GM23338 (cell line): Measurements from ENCODE around the gene ZBTB25. TPM values are rescaled to one million over a fixed set of nuclear protein-coding genes. Genes with fewer than 3 reads are reported as not detected.

ENCODE experiments used
- ATAC-seq: fragments of 200-7000 bp; cut with Tn5 transposase; 3 replicates; pipeline ENCODE4 v1.9.1; 2020
- DNase-seq: peaks from one replicate; pipeline ENCODE4 v3.0.0-alpha.2; 2015; ENCODE audit warnings: low spot score
- H2AFZ ChIP-seq: fragments of 200-600 bp; sonication (generic); 2 replicates; pipeline ENCODE4 v1.8.0; 2016; ENCODE audit warnings: antibody characterized with exemption, mild to moderate bottlenecking, moderate library complexity
- H3F3A ChIP-seq: fragments of 200-600 bp; sonication (generic); replicated peaks from 2 replicates; pipeline ENCODE4 v1.8.0; 2017; ENCODE audit warnings: antibody characterized with exemption, mixed run types, low read depth
- H3K27ac ChIP-seq: fragments of 200-600 bp; sonication (generic); 2 replicates; pipeline ENCODE4 v1.6.1; 2016; ENCODE audit warnings: low read depth
- H3K27me3 ChIP-seq: fragments of 200-600 bp; sonication (generic); 2 replicates; pipeline ENCODE4 v1.8.0; 2016; ENCODE audit warnings: mild to moderate bottlenecking, mixed run types, moderate library complexity; ENCODE audit not compliant: insufficient read depth
- H3K36me3 ChIP-seq: fragments of 200-600 bp; sonication (generic); 2 replicates; pipeline ENCODE4 v1.8.0; 2016; ENCODE audit warnings: mild to moderate bottlenecking; ENCODE audit not compliant: insufficient read depth
- H3K4me1 ChIP-seq: fragments of 200-600 bp; sonication (generic); 2 replicates; pipeline ENCODE4 v1.8.0; 2016; ENCODE audit warnings: mild to moderate bottlenecking, moderate library complexity; ENCODE audit not compliant: insufficient read depth
- H3K4me2 ChIP-seq: fragments of 200-600 bp; sonication (generic); 2 replicates; pipeline ENCODE4 v1.7.1; 2017; ENCODE audit warnings: mixed run types
- H3K4me3 ChIP-seq: fragments of 200-600 bp; sonication (generic); 2 replicates; pipeline ENCODE4 v1.6.1; 2016; ENCODE audit warnings: mixed run types
- H3K79me2 ChIP-seq: fragments of 200-600 bp; sonication (generic); replicated peaks from 2 replicates; pipeline ENCODE4 v1.8.0; 2017; ENCODE audit warnings: mild to moderate bottlenecking; ENCODE audit not compliant: insufficient read depth
- H3K9me2 ChIP-seq: fragments of 200-600 bp; sonication (generic); 2 replicates; pipeline ENCODE4 v1.8.0; 2017; ENCODE audit not compliant: insufficient read depth
- H4K20me1 ChIP-seq: fragments of 200-600 bp; sonication (generic); replicated peaks from 2 replicates; pipeline ENCODE4 v1.8.0; 2017; ENCODE audit warnings: mild to moderate bottlenecking; ENCODE audit not compliant: insufficient read depth
- H3K27ac Mint-ChIP-seq: 2 replicates; pipeline ENCODE4 v1.8.0; 2020; ENCODE audit warnings: inconsistent platforms, mild to moderate bottlenecking, moderate library complexity, mixed read lengths
- H3K27me3 Mint-ChIP-seq: 3 replicates; pipeline ENCODE4 v1.8.0; 2022; ENCODE audit warnings: low read depth, mild to moderate bottlenecking, moderate library complexity, mixed read lengths, inconsistent platforms; ENCODE audit not compliant: insufficient read depth, poor library complexity
- H3K36me3 Mint-ChIP-seq: 3 replicates; pipeline ENCODE4 v1.8.0; 2021; ENCODE audit warnings: low read depth, mild to moderate bottlenecking, inconsistent platforms, moderate library complexity, mixed read lengths
- H3K4me1 Mint-ChIP-seq: 3 replicates; pipeline ENCODE4 v1.8.0; 2020; ENCODE audit warnings: mild to moderate bottlenecking, inconsistent platforms, mixed read lengths
- H3K4me3 Mint-ChIP-seq: 3 replicates; pipeline ENCODE4 v1.8.0; 2021; ENCODE audit warnings: moderate library complexity, mild to moderate bottlenecking, inconsistent platforms, mixed read lengths
- H3K9me3 Mint-ChIP-seq: 3 replicates; pipeline ENCODE4 v1.8.0; 2020; ENCODE audit warnings: moderate library complexity, mild to moderate bottlenecking, inconsistent platforms, mixed read lengths
- EZH2 ChIP-seq: fragments of 200-600 bp; sonication (generic); IDR thresholded peaks from one replicate; pipeline ENCODE4 v1.8.0; 2017; ENCODE audit warnings: antibody characterized with exemption, mild to moderate bottlenecking, low read depth; ENCODE audit not compliant: unreplicated experiment
- EZH2phosphoT487 ChIP-seq: fragments of 200-600 bp; sonication (generic); IDR thresholded peaks from one replicate; pipeline ENCODE4 v1.8.1; 2018; ENCODE audit warnings: antibody characterized with exemption; ENCODE audit not compliant: unreplicated experiment
- NANOG ChIP-seq: IDR thresholded peaks from 2 replicates; pipeline ENCODE4 v1.6.1; 2016; ENCODE audit warnings: antibody characterized with exemption, borderline replicate concordance
- POLR2AphosphoS5 ChIP-seq: IDR thresholded peaks from 2 replicates; pipeline ENCODE4 v1.6.1; 2016; ENCODE audit warnings: antibody characterized with exemption, low read depth
- STAT1 ChIP-seq: IDR thresholded peaks from one replicate; pipeline ENCODE4 v1.6.1; 2016; ENCODE audit warnings: antibody characterized with exemption; ENCODE audit not compliant: unreplicated experiment
- ZNF114 ChIP-seq: fragments of 250-450 bp; sonication (Bioruptor Pico); IDR thresholded peaks from 2 replicates; pipeline ENCODE4 v1.5.0; 2020; ENCODE audit warnings: mild to moderate bottlenecking, moderate library complexity
- polyA plus RNA-seq: library from polyadenylated mRNA; unstranded; fragments of >200 nt; fragmentation: Nextera tagmentation; extraction: Ambion mirVana; gene quantifications from 2 replicates; pipeline ENCODE4 v1.2.1, GENCODE V29; 2016
- total RNA-seq: library from RNA; depleted of rRNA; stranded (reverse); fragments of >200 nt; shearing (Covaris generic); gene quantifications from 2 replicates; pipeline ENCODE4 v1.2.3, GENCODE V29; 2014
- TF ChIP-seq, protein P1 (sequence below): IDR thresholded peaks from one replicate; pipeline ENCODE4 v1.6.1; 2018; ENCODE audit warnings: antibody characterized with exemption; ENCODE audit not compliant: unreplicated experiment
- TF ChIP-seq, protein P2 (sequence below): fragments of 250-450 bp; sonication (Bioruptor Pico); IDR thresholded peaks from 2 replicates; pipeline ENCODE4 v1.5.0; 2020; ENCODE audit warnings: mild to moderate bottlenecking, moderate library complexity
- TF ChIP-seq, protein P3 (sequence below), 2 experiments: fragments of 200-600 bp in 1 of 2; sonication (generic) in 1 of 2; conservative IDR thresholded peaks; 2 replicates each; pipeline versions ENCODE4 v1.5.1 to v1.6.1; 2016 to 2017; ENCODE audit warnings: antibody characterized with exemption in 2 of 2, low read depth in 2 of 2, mild to moderate bottlenecking in 2 of 2, moderate library complexity in 1 of 2

Gene ZBTB25
- total and polyA plus RNA-seq, 2 experiments from 2014 or later = 5.8 to 8.0 TPM

DNA sequence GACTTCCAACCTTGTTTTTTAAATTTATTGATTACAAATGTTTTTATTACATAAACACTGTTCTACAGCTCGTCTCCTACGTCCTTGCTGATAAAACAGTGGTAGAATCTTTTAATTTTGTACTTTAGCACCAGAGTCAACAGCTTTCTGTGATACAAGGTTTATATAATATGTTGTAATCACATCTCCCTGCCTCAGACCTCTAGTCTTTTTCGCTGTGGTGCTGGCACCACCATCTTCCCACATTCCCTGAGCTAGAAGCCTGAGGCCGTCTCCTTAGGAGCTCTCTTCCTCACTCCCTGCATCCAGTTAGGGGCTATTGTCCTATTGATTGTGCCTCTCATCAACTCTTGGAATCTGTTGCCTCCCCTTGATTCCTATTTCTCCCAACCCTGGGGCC, 98.3 kb downstream of the ZBTB25 start:
- no peaks in the 10 kb centered on the region for H3K27me3 Mint-ChIP-seq
- Histone ChIP-seq H3K36me3 (peaks cover 38% of the 10 kb centered on the region; the same call in 1 of the 2 replicates), H3K4me3 (no peak overlapping the region), H3K79me2 (peaks cover 100% of the 10 kb centered on the region), H3F3A (0 out of 2 replicates have a peak, but pooled peaks cover 2% of the 10 kb centered on the region), H4K20me1 (peaks cover 42% of the 10 kb centered on the region), H2AFZ (no peak overlapping the region), H3K4me1 (no peaks in the 10 kb centered on the region), H3K9me2 (no peaks in the 10 kb centered on the region), H3K4me2 (no peak overlapping the region), H3K27ac (peak overlapping the region; percentile 70; the same call in 1 of the 2 replicates), H3K27me3 (no peaks in the 10 kb centered on the region)
- H3K4me1 Mint-ChIP-seq = peaks cover 12% of the 10 kb centered on the region; the same call in 2 of the 3 replicates
- ATAC-seq (peak; percentile 69), DNase-seq (peak; percentile 26)
- no peaks in the 10 kb centered on the region for H3K9me3 Mint-ChIP-seq
- H3K27ac Mint-ChIP-seq = no peak overlapping the region
- H3K36me3 Mint-ChIP-seq = peaks cover 68% of the 10 kb centered on the region
- no peak overlapping the region for H3K4me3 Mint-ChIP-seq
- TF ChIP-seq, protein P1, sequence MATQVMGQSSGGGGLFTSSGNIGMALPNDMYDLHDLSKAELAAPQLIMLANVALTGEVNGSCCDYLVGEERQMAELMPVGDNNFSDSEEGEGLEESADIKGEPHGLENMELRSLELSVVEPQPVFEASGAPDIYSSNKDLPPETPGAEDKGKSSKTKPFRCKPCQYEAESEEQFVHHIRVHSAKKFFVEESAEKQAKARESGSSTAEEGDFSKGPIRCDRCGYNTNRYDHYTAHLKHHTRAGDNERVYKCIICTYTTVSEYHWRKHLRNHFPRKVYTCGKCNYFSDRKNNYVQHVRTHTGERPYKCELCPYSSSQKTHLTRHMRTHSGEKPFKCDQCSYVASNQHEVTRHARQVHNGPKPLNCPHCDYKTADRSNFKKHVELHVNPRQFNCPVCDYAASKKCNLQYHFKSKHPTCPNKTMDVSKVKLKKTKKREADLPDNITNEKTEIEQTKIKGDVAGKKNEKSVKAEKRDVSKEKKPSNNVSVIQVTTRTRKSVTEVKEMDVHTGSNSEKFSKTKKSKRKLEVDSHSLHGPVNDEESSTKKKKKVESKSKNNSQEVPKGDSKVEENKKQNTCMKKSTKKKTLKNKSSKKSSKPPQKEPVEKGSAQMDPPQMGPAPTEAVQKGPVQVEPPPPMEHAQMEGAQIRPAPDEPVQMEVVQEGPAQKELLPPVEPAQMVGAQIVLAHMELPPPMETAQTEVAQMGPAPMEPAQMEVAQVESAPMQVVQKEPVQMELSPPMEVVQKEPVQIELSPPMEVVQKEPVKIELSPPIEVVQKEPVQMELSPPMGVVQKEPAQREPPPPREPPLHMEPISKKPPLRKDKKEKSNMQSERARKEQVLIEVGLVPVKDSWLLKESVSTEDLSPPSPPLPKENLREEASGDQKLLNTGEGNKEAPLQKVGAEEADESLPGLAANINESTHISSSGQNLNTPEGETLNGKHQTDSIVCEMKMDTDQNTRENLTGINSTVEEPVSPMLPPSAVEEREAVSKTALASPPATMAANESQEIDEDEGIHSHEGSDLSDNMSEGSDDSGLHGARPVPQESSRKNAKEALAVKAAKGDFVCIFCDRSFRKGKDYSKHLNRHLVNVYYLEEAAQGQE = no peak
- TF ChIP-seq, protein P2, sequence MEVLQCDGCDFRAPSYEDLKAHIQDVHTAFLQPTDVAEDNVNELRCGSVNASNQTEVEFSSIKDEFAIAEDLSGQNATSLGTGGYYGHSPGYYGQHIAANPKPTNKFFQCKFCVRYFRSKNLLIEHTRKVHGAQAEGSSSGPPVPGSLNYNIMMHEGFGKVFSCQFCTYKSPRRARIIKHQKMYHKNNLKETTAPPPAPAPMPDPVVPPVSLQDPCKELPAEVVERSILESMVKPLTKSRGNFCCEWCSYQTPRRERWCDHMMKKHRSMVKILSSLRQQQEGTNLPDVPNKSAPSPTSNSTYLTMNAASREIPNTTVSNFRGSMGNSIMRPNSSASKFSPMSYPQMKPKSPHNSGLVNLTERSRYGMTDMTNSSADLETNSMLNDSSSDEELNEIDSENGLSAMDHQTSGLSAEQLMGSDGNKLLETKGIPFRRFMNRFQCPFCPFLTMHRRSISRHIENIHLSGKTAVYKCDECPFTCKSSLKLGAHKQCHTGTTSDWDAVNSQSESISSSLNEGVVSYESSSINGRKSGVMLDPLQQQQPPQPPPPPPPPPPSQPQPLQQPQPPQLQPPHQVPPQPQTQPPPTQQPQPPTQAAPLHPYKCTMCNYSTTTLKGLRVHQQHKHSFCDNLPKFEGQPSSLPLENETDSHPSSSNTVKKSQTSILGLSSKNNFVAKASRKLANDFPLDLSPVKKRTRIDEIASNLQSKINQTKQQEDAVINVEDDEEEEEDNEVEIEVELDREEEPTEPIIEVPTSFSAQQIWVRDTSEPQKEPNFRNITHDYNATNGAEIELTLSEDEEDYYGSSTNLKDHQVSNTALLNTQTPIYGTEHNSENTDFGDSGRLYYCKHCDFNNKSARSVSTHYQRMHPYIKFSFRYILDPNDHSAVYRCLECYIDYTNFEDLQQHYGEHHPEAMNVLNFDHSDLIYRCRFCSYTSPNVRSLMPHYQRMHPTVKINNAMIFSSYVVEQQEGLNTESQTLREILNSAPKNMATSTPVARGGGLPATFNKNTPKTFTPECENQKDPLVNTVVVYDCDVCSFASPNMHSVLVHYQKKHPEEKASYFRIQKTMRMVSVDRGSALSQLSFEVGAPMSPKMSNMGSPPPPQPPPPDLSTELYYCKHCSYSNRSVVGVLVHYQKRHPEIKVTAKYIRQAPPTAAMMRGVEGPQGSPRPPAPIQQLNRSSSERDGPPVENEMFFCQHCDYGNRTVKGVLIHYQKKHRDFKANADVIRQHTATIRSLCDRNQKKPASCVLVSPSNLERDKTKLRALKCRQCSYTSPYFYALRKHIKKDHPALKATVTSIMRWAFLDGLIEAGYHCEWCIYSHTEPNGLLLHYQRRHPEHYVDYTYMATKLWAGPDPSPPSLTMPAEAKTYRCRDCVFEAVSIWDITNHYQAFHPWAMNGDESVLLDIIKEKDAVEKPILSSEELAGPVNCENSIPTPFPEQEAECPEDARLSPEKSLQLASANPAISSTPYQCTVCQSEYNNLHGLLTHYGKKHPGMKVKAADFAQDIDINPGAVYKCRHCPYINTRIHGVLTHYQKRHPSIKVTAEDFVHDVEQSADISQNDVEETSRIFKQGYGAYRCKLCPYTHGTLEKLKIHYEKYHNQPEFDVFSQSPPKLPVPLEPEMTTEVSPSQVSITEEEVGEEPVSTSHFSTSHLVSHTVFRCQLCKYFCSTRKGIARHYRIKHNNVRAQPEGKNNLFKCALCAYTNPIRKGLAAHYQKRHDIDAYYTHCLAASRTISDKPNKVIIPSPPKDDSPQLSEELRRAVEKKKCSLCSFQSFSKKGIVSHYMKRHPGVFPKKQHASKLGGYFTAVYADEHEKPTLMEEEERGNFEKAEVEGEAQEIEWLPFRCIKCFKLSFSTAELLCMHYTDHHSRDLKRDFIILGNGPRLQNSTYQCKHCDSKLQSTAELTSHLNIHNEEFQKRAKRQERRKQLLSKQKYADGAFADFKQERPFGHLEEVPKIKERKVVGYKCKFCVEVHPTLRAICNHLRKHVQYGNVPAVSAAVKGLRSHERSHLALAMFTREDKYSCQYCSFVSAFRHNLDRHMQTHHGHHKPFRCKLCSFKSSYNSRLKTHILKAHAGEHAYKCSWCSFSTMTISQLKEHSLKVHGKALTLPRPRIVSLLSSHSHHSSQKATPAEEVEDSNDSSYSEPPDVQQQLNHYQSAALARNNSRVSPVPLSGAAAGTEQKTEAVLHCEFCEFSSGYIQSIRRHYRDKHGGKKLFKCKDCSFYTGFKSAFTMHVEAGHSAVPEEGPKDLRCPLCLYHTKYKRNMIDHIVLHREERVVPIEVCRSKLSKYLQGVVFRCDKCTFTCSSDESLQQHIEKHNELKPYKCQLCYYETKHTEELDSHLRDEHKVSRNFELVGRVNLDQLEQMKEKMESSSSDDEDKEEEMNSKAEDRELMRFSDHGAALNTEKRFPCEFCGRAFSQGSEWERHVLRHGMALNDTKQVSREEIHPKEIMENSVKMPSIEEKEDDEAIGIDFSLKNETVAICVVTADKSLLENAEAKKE (CRISPR knock-in tag) = no peak
- no peak for TF ChIP-seq ZNF114 (CRISPR knock-in tag)
- TF ChIP-seq STAT1 = no peak
- TF ChIP-seq, protein P3, sequence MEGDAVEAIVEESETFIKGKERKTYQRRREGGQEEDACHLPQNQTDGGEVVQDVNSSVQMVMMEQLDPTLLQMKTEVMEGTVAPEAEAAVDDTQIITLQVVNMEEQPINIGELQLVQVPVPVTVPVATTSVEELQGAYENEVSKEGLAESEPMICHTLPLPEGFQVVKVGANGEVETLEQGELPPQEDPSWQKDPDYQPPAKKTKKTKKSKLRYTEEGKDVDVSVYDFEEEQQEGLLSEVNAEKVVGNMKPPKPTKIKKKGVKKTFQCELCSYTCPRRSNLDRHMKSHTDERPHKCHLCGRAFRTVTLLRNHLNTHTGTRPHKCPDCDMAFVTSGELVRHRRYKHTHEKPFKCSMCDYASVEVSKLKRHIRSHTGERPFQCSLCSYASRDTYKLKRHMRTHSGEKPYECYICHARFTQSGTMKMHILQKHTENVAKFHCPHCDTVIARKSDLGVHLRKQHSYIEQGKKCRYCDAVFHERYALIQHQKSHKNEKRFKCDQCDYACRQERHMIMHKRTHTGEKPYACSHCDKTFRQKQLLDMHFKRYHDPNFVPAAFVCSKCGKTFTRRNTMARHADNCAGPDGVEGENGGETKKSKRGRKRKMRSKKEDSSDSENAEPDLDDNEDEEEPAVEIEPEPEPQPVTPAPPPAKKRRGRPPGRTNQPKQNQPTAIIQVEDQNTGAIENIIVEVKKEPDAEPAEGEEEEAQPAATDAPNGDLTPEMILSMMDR (conservative IDR thresholded peaks at IDR 0.05; ENCODE audit: low read depth in 2 of 2) = no peak
- no peak for TF ChIP-seq EZH2phosphoT487
- TF ChIP-seq POLR2AphosphoS5 = no peak
- TF ChIP-seq NANOG = no peak
- no peak for TF ChIP-seq EZH2
